ENCODE results near the gene GPA33. TPM values are rescaled to one million over a fixed set of nuclear protein-coding genes. Genes with fewer than 3 reads are reported as not detected.

GPA33 gene
- total and polyA plus RNA-seq, 2 donors from 2014 or later, result 0.28 TPM; not detected in 1

GRCh38 chr1:167111868-167112709 is 21.9 kb upstream of the GPA33 start:
- H3K36me3 ChIP-seq (ENCODE audit: control insufficient read depth in 2 of 3, insufficient read depth in 3 of 3, low read length in 3 of 3), result no peaks in the 10 kb centered on the region
- no peak overlapping the region for H3K4me3 ChIP-seq (ENCODE audit: low read length in 3 of 3)
- no peak overlapping the region for H3K9ac ChIP-seq (ENCODE audit: low read length in 3 of 3)
- DNase-seq (no peak), FAIRE-seq (no peak)
- H3K27me3 ChIP-seq (ENCODE audit: control insufficient read depth, insufficient read depth, low read length), result no peaks in the 10 kb centered on the region
- no peak for TF ChIP-seq CTCF (IDR thresholded peaks at IDR 0.05; ENCODE audit: borderline replicate concordance, extremely low read depth, insufficient read depth)
- H3K4me1 ChIP-seq (ENCODE audit: control insufficient read depth in 2 of 3, insufficient read depth in 2 of 3, low read depth in 1 of 3, low read length in 3 of 3), result no peaks in the 10 kb centered on the region
- H3K9me3 ChIP-seq (ENCODE audit: control insufficient read depth in 2 of 3, insufficient read depth in 1 of 3, low read length in 3 of 3), result no peaks in the 10 kb centered on the region
- H3K27ac ChIP-seq (ENCODE audit: low read depth in 2 of 2, low read length in 2 of 2), result no peak overlapping the region
- intact Hi-C loops (cut with DNase I), result no loop called here

GRCh38 chr1:167110586-167110985 is 20.4 kb upstream of the GPA33 start:
- Histone ChIP-seq H3K4me1 (ENCODE audit: control insufficient read depth in 2 of 3, insufficient read depth in 2 of 3, low read depth in 1 of 3, low read length in 3 of 3) (no peaks in the 10 kb centered on the region), H3K9me3 (ENCODE audit: control insufficient read depth in 2 of 3, insufficient read depth in 1 of 3, low read length in 3 of 3) (no peaks in the 10 kb centered on the region), H3K27ac (ENCODE audit: low read depth in 2 of 2, low read length in 2 of 2) (no peak overlapping the region), H3K27me3 (ENCODE audit: control insufficient read depth, insufficient read depth, low read length) (no peaks in the 10 kb centered on the region), H3K36me3 (ENCODE audit: control insufficient read depth in 2 of 3, insufficient read depth in 3 of 3, low read length in 3 of 3) (no peaks in the 10 kb centered on the region), H3K9ac (ENCODE audit: low read length in 3 of 3) (no peak overlapping the region), H3K4me3 (ENCODE audit: low read length in 3 of 3) (no peak overlapping the region)
- DNase-seq (no peak), FAIRE-seq (no peak)
- TF ChIP-seq CTCF (IDR thresholded peaks at IDR 0.05; ENCODE audit: borderline replicate concordance, extremely low read depth, insufficient read depth), result no peak
- intact Hi-C loops (cut with DNase I), result no loop called here

- no peak for DNase-seq
These were observed 18.9 kb upstream of the GPA33 start for GRCh38 chr1:167109125-167109524.

More at GRCh38 chr1:167109125-167109524, 18.9 kb upstream of the GPA33 start:
- H3K9ac ChIP-seq (ENCODE audit: low read length in 3 of 3), result no peak overlapping the region
- intact Hi-C loops (cut with DNase I), result no loop called here
- H3K27me3 ChIP-seq (ENCODE audit: control insufficient read depth, insufficient read depth, low read length), result no peaks in the 10 kb centered on the region
- no peak for TF ChIP-seq CTCF (IDR thresholded peaks at IDR 0.05; ENCODE audit: borderline replicate concordance, extremely low read depth, insufficient read depth)
- no peak overlapping the region for H3K4me3 ChIP-seq (ENCODE audit: low read length in 3 of 3)
- no peaks in the 10 kb centered on the region for H3K36me3 ChIP-seq (ENCODE audit: control insufficient read depth in 2 of 3, insufficient read depth in 3 of 3, low read length in 3 of 3)
- no peaks in the 10 kb centered on the region for H3K9me3 ChIP-seq (ENCODE audit: control insufficient read depth in 2 of 3, insufficient read depth in 1 of 3, low read length in 3 of 3)
- no peaks in the 10 kb centered on the region for H3K4me1 ChIP-seq (ENCODE audit: control insufficient read depth in 2 of 3, insufficient read depth in 2 of 3, low read depth in 1 of 3, low read length in 3 of 3)
- no peak for FAIRE-seq
- H3K27ac ChIP-seq (ENCODE audit: low read depth in 2 of 2, low read length in 2 of 2), result no peak overlapping the region

All from kidney (tissue), 14 donors.